Measurements from ENCODE around the gene PDE4DIP.
"Not testable (repeated sequence)": the region's sequence is repeated elsewhere in the genome, so short reads cannot be mapped to it uniquely, and the experiment has no call there.

PDE4DIP gene

DNA sequence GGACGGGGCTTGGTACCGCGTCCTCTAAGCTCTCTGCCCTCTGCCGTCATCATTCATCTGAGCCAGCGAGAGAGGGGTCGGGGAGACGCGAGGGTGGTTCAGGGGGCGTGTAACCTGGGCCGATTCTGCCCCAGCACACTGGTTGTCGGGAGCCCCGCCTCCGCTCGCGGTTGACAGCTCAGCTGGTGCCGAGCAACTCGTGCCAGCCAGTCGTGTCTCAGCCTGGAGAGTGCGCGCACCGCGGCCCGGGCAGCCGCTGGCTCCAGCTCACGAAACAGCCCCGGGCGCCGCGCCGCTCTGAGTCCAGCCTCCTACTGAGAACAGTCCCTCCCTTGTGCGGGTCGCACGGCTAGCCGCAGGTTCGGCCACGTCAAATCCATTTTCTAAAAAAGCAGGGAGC lies at the start of gene PDE4DIP:
TSS of gene PDE4DIP (plus strand) at position 209 of the 400 bp plus-strand sequence. CDS start 347 bp downstream, outside the sequence.
- not testable (repeated sequence) for DNase-seq

GRCh38 chr1:148808268-148808928 lies 35.8 kb upstream of the PDE4DIP start:
- DNase-seq, result not testable (repeated sequence)

- not testable (repeated sequence) for DNase-seq
Observed at GRCh38 chr1:148808929-148809283, 35.3 kb upstream of the PDE4DIP start.

GRCh38 chr1:148822180-148822579 lies 22.0 kb upstream of the PDE4DIP start:
- DNase-seq, result not testable (repeated sequence)

- not testable (repeated sequence) for DNase-seq
Observed at GRCh38 chr1:148823822-148824221, 20.4 kb upstream of the PDE4DIP start.

DNA sequence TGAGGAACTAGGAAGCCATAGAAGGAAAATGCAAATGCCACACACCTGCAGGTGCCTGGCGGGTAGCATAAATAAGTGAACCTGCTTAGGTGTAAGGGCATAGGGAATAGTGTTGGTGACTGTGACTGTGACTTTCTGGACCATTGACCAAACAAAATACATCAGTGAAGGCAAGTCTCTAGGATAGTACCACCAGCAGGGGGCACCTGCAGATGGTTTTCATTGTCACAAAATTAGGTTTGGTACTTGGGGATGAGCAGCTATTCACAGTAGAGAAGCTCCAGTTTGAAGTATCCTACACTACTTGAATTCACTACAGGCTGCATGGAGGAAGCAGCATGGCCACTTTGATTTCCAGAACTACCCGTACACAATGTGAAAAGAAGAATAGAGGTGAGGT lies 19.2 kb upstream of the PDE4DIP start:
- not testable (repeated sequence) for DNase-seq

- not testable (repeated sequence) for DNase-seq
Observed at GRCh38 chr1:148828531-148828930, 15.7 kb upstream of the PDE4DIP start.

DNA sequence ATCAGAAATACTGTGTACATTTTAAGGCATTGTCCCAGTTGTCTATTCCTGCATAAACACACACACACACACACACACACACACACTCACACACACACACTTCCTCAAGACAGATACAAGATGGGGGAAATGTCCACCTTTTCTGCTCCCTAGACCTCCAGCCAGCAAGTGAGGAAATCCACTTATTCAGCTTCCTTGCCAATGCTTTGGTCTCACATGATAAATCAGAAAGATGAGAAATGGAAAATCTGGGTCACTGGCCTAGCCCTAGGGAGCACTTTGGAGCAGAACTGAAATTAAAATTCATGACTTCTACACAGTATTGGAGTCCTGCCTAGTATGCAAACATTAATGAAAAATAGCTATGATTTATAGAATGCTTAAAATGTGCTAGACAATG lies 15.3 kb upstream of the PDE4DIP start:
- not testable (repeated sequence) for DNase-seq

DNA sequence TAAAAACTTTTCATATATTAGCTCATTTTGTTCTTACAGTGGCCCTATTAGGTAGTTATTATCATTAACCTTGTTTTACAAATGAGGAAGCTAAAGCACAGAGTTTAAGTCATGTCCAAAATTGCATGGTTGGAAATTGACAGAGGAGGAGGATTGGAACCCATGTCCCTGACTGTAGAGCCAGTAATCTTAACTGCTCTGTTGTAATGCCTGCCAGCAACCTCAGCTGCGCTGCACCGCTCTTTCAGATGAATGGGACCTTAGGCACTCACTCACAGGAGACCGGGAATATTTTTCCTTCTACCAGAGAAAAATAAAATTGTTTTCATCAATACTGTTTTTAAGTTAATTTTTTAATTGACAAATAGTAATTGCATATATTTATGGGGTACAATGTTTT lies 14.9 kb upstream of the PDE4DIP start:
- not testable (repeated sequence) for DNase-seq

DNA sequence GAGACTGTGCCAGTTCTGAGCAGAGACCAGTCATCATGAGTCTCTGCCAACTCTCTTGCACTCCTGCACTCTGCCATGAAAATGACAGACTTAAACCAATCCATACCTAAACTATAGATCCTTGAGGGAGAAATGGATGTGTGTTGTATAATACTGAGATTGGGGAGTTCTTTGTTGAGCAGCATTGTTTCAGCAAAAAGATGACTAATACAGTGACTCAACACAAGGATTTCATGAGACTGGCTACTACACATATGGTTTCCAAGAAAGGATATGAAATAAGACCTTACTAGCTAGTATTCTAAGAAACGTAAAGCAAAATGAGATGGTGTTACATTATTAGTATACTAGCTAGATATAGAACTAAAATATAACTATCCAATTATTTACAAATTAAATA lies 3.0 kb upstream of the PDE4DIP start:
- DNase-seq, result not testable (repeated sequence)

DNA sequence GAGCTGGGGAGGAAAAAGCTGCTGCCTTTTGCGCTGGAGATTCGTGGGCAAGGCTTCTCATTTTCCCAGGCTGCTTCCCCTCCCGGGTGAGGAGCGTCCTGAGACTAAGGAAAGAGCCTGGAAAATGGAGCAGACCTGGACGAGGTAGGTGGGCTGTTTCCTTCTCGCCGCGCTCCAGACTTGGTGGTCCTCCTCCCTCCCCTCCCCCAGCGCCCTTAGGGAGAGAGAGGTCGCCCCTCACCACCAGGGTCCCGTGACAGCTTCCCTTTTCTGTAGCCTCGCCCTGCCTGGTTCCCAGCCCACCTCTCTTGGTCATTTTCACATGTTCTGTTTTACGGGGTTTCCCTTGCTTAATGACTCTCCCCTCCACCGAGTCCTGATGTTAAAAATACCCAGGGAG lies 423 bp downstream of the PDE4DIP start:
- not testable (repeated sequence) for DNase-seq

DNA sequence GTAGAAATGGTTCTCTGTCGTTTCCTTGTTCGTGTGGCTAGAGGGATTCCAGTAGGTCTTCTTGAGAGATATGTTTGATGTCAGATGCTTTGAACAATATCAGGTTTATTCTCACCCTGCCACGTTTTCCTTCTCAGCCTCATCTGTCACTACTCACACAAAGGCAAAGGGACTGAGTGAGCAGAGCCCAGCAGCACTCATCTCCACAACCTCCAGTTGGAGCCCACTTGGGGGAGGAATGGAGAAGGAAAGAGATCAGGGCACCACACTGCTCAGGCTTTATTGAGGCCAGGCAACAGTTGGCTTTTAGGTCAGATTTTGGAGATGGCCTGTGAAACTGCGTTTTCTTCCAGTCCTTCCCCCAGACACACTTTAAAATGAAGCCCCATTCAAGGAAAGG lies 840 bp downstream of the PDE4DIP start:
- DNase-seq, result not testable (repeated sequence)

GRCh38 chr1:148850347-148850746 lies 6.1 kb downstream of the PDE4DIP start:
- not testable (repeated sequence) for DNase-seq

- DNase-seq, result not testable (repeated sequence)
Observed at GRCh38 chr1:148850840-148851239, 6.6 kb downstream of the PDE4DIP start.

DNA sequence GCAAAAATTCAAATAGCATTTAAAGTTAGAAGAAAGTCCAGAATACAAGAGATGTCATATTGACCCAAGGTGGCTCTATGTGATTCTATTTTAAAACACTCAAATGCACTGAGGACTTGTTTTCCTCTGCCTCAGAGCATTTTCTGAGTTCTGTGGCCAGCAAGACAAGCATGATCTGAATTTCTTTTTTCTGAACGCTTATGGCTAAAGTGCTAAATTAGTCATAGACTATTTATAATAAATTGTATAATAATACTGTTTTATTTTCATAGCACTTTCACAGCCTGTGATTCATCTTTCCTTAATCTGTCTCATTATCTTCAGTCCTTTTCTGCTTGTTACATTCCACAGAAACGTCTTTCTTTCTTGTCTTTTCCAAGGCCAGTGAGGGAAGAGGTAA lies 7.5 kb downstream of the PDE4DIP start:
- not testable (repeated sequence) for DNase-seq

DNA sequence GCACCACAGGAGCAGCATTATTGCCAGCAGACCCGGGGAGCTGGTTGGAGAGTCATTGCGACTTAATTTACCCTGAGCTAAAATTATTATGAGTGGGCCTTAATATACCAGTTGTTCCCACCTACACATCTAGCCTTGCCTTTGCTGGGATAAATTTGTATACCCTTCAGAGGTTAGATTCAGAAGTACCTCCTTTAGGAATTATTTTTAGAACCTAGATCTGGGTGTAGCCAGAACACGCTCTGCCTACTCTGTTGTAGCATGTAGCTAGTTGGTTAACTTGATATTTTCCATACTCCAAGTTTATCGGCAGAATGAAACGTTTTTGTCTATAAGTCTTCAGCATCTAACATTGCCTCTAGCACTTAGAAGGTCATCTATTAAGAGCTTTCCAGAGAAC lies 9.1 kb downstream of the PDE4DIP start:
- not testable (repeated sequence) for DNase-seq

DNA sequence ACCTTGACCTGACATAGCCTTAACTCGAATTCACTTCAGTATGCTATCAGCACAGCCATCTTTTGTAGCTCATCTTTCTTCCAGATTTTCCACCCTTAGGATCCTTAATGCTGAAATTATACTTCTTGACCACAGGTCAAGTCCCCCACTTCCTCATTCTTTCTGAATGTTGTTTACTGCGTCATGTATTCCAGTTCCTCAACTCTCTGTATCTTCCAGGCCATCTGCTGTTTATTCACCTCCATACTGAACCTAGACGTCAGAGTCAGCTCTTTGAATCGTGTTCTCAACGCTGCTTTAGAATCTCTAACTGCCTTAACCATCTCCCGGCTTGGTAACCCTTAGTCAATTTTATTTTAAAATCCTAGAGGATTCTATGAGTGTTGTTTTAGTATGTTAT lies 9.8 kb downstream of the PDE4DIP start:
- not testable (repeated sequence) for DNase-seq

DNA sequence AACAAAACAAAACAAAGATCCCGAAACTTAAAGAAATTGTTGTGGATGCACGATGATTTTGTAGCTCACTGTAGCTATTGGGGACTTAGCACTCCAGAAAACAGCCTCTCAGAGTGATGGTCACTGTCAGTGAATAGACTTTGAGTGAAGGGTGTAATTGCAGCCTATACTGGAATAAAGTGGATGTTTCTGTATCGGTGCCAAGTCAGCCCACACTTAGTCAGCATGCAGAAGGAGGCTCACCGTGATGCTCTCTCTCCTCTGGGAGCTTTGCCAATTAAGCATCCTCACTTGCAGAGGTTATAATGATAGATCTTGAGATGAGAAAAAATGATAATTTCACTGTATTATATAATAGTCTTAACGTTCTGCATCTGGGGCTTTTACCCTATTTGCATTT lies 11.1 kb downstream of the PDE4DIP start:
- not testable (repeated sequence) for DNase-seq

- not testable (repeated sequence) for DNase-seq
Observed at GRCh38 chr1:148860049-148860448, 15.8 kb downstream of the PDE4DIP start.

DNA sequence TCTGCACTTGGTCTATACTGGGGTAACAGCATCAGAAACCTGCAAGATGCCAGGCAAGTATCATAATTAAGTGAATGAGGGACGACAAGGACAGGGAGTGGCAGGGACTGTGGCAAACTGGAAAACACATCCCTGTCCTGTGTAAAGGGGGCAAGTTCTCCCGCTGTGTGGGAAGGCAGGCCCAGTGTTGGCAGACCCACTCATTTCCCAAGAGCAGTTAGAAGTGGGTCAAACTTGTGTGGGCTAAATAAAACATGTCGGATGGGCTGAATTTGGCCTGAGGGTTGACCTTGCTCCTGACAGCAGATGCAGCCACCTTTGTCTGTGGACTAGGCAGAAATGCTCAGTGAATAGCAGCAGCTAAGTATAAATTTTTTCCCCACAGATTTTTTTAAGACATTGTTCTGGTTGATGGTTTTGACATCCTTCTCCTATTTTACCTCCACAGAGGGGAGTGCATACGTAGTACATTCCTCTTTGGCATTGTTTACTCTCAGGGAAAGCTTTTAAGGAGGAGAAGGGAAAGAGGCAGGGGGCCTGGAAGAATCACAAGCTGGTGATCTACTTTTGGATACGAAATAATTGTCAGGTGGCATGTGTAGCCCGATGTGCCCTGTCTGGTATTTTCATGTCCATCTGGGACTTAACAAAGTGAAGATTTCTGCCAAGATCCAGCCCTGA lies 16.5 kb downstream of the PDE4DIP start:
- not testable (repeated sequence) for DNase-seq

DNA sequence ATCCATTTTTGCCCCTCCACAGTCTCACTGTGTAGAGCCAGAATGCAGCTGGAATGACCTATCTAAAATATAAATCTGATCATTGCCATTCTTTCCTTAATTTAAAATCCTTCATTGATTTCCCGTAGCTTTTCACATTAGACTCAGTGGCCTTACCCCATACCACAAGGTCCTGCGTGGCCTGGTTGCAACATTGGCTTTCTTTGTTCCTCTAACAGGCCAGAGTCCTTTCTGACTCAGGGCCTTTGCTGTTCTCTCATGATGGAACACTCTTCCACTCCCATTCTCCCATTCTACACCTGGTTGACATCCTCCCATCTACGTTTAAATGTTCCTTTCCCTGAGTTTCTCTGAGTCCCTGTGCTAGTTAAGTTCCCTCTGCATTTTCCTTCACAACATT lies 18.4 kb downstream of the PDE4DIP start:
- DNase-seq, result not testable (repeated sequence)

DNA sequence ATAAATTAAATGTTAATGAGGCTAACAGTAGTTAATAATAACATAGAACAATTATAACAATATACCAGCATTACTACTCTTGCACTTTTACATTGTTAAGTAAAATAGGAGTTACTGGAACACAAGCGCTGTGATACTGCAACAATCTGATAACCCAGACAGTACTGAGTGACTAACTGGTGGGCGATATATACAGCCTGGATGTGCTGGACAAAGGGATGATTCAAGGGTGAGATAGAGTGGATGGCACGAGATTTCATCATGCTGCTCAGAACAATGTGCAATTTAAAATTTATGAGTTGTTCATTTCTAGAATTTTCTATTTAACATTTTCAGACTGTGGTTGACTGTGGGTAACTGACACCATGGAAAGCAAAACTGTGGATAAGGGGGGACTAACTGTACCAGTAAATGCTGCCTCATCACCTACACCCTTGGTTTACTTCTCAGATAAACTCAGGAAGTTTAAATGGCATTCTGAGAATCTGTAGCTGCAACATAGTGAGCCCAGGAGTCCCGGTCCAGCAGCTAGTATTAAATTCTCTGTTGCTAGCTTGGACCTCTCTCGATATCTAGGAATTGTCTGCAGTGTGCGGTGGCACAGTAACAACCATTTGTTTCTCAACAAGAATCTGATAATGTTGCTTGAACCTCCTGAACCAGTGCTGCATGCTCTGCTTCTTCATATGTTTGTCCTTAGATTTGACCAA lies 24.9 kb downstream of the PDE4DIP start:
- DNase-seq, result not testable (repeated sequence)

GRCh38 chr1:148869634-148869961 lies 25.4 kb downstream of the PDE4DIP start:
- not testable (repeated sequence) for DNase-seq
